OCI-LY1 (cell line): ENCODE data around the gene PCDHAC1.

Experiments
- EZH2 ChIP-seq: fragments of 200-600 bp; sonication (generic), shearing (Covaris generic); IDR thresholded peaks from 2 replicates; pipeline ENCODE4 v1.8.0; 2017; ENCODE audit warnings: borderline replicate concordance, mixed run types, mild to moderate bottlenecking, antibody characterized with exemption, low read length, moderate library complexity, mixed read lengths
- TF ChIP-seq, protein P1 (sequence below): fragments of 200-600 bp; sonication (generic), shearing (Covaris generic); IDR thresholded peaks from 2 replicates; pipeline ENCODE4 v1.5.1; 2017; ENCODE audit warnings: mild to moderate bottlenecking, antibody characterized with exemption, low read length, moderate library complexity, mixed read lengths

DNA sequence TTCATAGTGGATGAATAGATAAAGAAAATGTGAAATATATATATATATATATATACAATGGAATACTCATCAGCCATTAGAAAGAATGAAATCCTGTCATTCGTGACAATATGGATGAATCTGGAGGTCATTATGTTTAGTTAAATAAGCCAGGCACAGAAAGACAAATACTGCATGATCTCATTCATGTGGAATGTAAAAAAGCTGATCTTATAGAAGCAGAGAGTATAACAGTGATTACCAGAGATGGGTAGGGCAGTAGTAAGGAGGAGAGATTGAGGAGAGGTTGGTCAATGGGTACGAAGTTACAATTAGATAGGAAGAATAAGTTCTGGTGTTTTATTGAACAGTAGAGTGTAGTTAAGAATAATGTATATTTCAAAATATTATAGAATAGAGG is 20.5 kb downstream of the PCDHAC1 start:
- TF ChIP-seq, protein P1, sequence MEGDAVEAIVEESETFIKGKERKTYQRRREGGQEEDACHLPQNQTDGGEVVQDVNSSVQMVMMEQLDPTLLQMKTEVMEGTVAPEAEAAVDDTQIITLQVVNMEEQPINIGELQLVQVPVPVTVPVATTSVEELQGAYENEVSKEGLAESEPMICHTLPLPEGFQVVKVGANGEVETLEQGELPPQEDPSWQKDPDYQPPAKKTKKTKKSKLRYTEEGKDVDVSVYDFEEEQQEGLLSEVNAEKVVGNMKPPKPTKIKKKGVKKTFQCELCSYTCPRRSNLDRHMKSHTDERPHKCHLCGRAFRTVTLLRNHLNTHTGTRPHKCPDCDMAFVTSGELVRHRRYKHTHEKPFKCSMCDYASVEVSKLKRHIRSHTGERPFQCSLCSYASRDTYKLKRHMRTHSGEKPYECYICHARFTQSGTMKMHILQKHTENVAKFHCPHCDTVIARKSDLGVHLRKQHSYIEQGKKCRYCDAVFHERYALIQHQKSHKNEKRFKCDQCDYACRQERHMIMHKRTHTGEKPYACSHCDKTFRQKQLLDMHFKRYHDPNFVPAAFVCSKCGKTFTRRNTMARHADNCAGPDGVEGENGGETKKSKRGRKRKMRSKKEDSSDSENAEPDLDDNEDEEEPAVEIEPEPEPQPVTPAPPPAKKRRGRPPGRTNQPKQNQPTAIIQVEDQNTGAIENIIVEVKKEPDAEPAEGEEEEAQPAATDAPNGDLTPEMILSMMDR = no peak
- no peak for TF ChIP-seq EZH2
